ENCODE measurements around the gene GTPBP1.

Gene GTPBP1

DNA sequence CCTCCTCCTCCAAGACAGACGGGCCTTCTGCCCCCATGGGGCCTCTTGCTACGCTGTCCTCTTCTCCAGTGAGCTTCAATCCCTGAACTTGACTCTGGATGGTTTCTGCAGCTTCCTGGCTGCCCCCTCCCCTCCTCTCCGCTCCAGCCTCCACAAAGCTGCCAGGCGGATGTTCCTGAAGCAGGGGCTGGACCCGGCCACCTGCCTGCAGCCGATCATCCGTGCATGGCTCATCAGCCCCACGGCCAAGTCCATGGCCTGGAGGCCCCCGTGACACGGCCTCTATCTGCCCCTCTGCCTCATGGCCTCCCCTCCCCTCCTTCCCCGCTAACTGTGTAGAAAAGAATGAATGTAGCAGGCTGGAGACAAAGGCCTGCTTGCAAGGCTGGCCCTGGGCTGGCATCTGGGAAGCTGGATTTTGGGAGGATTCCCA is 56.8 kb downstream of the GTPBP1 start:
- TF ChIP-seq, protein P1, sequence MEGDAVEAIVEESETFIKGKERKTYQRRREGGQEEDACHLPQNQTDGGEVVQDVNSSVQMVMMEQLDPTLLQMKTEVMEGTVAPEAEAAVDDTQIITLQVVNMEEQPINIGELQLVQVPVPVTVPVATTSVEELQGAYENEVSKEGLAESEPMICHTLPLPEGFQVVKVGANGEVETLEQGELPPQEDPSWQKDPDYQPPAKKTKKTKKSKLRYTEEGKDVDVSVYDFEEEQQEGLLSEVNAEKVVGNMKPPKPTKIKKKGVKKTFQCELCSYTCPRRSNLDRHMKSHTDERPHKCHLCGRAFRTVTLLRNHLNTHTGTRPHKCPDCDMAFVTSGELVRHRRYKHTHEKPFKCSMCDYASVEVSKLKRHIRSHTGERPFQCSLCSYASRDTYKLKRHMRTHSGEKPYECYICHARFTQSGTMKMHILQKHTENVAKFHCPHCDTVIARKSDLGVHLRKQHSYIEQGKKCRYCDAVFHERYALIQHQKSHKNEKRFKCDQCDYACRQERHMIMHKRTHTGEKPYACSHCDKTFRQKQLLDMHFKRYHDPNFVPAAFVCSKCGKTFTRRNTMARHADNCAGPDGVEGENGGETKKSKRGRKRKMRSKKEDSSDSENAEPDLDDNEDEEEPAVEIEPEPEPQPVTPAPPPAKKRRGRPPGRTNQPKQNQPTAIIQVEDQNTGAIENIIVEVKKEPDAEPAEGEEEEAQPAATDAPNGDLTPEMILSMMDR (IDR thresholded peaks at IDR 0.05; ENCODE audit: low read length, missing control alignments), result no peak
- no peak overlapping the region for H3K4me3 ChIP-seq (replicated peaks; ENCODE audit: low read depth, low read length)
- no peak for DNase-seq (ENCODE audit: low read depth)

DNA sequence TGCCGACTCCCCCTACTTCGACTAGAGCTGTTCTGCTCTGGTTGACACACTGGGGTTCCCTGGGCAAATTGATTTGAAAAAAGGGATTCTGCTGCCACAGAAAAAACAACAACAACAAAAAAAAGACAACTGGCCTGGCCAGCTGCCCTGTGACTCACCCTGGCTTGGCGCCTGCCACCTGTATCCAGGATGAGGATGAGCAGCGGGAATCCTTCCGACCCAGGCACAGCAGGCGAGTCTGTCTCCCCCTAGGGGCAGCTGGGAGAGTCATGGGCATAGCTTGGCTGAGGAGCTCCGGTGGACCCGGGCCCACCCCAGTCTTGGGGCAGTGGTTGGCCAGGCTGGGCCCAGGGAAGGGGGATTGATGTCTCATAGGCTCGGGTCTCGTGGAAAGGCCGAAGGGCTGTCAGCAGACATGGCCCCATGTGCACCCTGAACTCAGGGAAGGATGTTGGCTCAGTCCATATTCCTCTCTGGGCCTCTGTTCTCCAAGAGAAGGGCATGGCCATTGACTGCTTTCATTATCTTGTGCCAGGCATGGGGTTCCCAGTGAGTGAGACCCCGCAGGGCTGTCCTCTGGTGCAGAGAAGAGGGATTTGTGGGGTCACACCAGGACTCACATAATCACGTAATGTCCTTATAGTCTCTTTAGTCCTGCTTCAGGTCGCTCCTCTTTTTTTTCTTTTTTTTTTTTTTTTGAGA is 60.5 kb downstream of the GTPBP1 start:
- peak; percentile 68 for DNase-seq (ENCODE audit: low read depth)
- TF ChIP-seq, protein P1 (IDR thresholded peaks at IDR 0.05; ENCODE audit: low read length, missing control alignments), result peak; percentile 96
- H3K4me3 ChIP-seq (replicated peaks; ENCODE audit: low read depth, low read length), result no peak overlapping the region

DNA sequence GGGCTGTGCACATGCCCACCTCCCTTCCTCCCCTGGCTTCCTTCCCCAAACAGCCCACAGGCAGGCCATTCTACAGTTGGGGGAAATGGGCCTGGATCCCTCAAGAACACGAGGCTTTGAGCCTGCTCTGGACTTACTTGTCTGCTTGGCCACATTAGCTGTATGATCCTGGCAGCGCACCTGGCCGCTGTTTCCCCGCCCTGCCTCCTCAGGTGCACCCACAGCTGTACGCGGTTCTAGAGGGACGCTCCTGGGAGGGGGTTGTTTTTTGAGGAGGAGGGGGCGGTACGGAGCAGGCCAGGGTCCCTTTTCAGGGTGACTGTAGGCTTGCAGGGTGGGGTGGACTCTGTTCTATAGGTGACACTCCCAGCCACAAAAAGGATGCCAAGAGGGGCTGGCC is 61.6 kb downstream of the GTPBP1 start:
- no peak overlapping the region for H3K4me3 ChIP-seq (replicated peaks; ENCODE audit: low read depth, low read length)
- TF ChIP-seq, protein P1 (IDR thresholded peaks at IDR 0.05; ENCODE audit: low read length, missing control alignments), result no peak
- no peak for DNase-seq (ENCODE audit: low read depth)

DNA sequence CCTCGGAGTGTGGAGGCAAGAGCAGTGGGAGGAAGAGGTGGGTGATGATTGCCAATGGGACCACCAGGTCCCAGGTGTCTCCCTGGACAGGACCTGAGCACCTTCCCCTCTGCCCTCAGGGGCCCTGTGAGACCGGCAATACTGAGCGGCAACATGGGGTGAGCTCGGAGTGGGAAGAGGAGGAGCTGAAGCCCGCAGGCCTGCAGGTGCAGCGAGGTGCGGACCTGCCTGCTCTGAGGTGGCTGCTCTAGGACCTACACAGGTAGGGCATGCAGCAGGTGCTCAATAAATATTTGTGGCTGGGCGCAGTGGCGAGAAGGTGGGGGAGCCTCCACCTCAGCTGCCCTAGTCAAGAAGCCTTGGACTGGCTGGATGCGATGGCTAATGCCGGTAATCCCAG is 62.3 kb downstream of the GTPBP1 start:
- DNase-seq (ENCODE audit: low read depth), result no peak
- TF ChIP-seq, protein P1 (IDR thresholded peaks at IDR 0.05; ENCODE audit: low read length, missing control alignments), result no peak
- H3K4me3 ChIP-seq (replicated peaks; ENCODE audit: low read depth, low read length), result no peak overlapping the region

DNA sequence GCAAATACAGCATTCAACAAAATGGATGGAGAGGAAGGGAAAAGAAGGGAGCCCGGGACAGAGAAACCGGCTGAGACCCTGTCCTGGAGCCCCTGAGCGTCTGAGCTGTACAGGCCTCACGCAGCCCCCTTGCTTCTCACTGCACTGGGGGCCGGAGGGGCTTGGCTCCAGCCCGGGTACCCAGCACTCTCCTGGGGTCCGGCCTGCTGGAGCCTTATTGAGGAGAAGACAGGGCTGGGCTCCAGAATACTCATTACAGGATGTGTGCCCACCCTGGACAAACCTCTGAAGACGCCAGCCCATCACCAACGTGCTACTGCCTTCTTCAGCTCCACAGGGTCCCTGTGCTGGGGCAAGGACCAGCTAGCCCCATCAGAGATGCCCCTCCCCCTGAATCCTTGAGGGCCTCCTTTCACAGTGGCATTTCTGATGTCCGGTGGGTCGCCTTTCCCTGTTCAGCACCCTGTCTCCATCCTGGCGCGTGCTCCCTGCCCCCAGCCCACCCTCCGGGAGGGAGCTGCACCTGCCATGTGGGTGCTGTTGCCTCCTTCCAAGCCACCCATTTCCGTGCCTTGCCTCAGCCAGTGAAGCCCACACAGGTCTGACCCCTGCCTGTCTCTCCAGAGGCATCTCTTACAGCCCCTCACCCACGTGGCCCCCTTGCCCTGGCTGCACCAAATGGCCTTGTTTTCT is 64.7 kb downstream of the GTPBP1 start:
- no peak overlapping the region for H3K4me3 ChIP-seq (replicated peaks; ENCODE audit: low read depth, low read length)
- no peak for DNase-seq (ENCODE audit: low read depth)
- TF ChIP-seq, protein P1 (IDR thresholded peaks at IDR 0.05; ENCODE audit: low read length, missing control alignments), result no peak

DNA sequence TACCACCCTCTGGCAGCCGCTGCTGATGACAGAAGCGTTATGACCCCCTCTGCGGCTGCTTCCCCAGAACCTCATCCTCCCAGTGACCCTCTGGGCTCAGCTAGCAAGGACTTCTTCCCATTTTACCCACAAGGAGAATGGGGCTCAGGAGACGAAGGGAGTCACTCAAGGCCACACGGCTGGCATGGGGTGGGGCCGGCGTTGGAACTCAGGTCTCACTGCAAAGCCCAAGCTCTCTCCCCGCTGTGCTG is 66.8 kb downstream of the GTPBP1 start:
- TF ChIP-seq, protein P1 (IDR thresholded peaks at IDR 0.05; ENCODE audit: low read length, missing control alignments), result no peak
- no peak for DNase-seq (ENCODE audit: low read depth)
- H3K4me3 ChIP-seq (replicated peaks; ENCODE audit: low read depth, low read length), result no peak overlapping the region

All from fibroblast of pulmonary artery (primary cell).